ENCODE data around the gene ZNF17.
A peak's percentile ranks its signal among the peaks of the same experiment; 100 is the strongest.
"Not testable (repeated sequence)": the region's sequence is repeated elsewhere in the genome, so short reads cannot be mapped to it uniquely, and the experiment has no call there.

Gene ZNF17

GRCh38 chr19:57410877-57411671 is at the start of gene ZNF17:
TSS of gene ZNF17 (plus strand) at chr19:57411161. CDS start at chr19:57413616, 2,455 bp downstream.
- peak; percentile 83 for DNase-seq (ENCODE audit: low read depth)

- no peak for DNase-seq (ENCODE audit: low read depth)
Observed at GRCh38 chr19:57362419-57362818, 48.5 kb upstream of the ZNF17 start.

DNA sequence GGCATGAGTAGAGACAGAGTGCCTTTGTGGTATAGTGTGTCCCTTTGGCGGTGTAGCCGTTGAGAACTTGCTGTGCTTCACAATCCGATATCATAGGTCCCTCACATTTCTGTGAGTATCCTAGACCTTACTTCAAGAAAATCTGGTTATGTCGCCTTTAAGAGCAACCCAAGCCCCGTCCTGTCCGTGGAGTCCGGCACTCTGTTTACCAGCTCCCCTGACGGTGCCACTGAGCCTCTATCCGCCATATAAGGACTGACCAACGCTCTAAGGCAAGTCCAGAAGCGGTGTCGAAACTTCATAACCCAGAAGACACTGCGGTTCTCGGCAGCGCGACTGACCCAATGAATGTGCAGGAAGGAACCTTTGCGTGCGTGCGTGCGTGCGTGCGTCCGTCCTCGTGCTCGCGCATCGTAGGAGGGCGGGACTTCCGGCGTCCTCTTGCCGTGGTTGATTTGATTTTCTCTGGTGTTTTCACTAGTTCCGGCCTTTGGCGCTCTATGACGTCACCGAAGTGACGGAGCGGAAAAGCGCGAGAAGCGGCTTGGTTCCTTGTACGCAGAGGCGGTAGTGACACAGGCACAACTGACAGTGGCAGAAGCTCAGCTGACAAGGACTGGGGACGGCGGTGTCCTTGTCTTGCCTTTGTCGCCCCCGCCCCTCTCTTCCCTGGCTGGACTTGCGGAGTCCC is 47.8 kb upstream of the ZNF17 start, which contains the start of the genes TRAPPC2B and ZNF547:
TSS of gene TRAPPC2B (plus strand) at position 555 of the 691 bp plus-strand sequence. CDS start 1,283 bp downstream, outside the sequence.
TSS of gene ZNF547 (plus strand) at position 555 of the 691 bp plus-strand sequence. CDS start 5,005 bp downstream, outside the sequence.
- peak; percentile 95 for DNase-seq (ENCODE audit: low read depth)

DNA sequence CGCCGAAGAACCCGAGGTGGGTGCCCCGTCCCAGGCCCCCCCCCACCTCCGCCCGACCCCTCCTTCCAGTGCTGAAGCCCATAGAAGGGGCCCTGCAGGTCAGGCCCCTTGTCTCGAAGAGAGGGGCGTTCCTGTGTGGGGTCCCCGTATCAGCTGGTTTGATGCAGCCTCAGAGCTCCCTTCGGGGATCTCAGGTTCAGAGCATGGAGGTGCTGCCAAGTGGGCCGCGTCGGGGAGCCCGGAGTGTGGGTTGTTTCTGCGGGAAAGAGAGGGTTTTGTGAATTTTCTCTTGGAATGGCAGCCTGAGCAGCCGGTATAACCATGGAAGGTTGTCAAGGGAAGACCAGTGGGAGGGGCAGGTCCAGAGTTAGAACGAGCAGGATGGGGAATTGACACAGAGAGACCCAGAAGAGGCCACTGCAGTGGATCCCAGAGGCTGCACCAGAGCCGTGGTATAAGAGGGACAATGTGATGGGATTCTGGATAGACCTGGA is 47.2 kb upstream of the ZNF17 start:
- DNase-seq (ENCODE audit: low read depth): no peak

DNA sequence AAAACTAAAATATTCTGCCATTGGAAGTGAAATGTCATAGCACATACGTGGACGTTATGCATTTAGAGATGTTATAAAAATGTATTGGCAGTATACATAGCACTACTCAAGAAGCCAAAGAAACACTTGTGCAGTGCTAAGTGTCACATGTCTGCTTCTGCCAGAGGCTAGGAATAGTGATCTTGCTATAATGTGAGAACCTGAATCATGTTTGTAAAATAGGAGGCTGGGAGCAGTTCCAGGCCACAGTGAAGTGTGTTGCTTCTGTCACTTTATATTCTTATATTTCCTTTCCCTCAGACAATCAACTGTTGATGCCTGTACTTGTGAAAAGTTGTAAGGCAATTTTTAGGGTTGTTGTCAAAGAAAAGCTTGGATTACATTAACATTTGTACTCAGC is 44.2 kb upstream of the ZNF17 start:
- no peak for DNase-seq (ENCODE audit: low read depth)

GRCh38 chr19:57374179-57374578 is 36.8 kb upstream of the ZNF17 start:
- DNase-seq (ENCODE audit: low read depth): no peak

DNA sequence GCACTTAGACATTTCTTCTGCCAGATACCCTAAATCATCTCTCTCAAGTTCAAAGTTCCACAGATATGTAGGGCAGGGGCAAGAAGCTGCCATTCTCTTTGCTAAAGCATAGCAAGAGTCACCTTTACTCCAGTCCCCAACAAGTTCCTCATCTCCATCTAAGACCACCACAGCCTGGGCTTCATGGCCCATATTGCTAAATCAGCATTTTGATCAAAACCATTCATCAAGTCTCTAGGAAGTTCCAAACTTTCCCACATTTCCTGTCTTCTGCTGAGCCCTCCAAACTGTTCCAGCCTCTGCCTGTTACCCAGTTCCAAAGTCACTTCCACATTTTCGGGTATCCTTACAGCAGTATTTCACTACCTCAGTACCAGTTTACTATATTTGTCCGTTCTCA is 36.3 kb upstream of the ZNF17 start:
- DNase-seq (ENCODE audit: low read depth): not testable (repeated sequence)

GRCh38 chr19:57376151-57376550 is 34.8 kb upstream of the ZNF17 start:
- DNase-seq (ENCODE audit: low read depth): no peak

DNA sequence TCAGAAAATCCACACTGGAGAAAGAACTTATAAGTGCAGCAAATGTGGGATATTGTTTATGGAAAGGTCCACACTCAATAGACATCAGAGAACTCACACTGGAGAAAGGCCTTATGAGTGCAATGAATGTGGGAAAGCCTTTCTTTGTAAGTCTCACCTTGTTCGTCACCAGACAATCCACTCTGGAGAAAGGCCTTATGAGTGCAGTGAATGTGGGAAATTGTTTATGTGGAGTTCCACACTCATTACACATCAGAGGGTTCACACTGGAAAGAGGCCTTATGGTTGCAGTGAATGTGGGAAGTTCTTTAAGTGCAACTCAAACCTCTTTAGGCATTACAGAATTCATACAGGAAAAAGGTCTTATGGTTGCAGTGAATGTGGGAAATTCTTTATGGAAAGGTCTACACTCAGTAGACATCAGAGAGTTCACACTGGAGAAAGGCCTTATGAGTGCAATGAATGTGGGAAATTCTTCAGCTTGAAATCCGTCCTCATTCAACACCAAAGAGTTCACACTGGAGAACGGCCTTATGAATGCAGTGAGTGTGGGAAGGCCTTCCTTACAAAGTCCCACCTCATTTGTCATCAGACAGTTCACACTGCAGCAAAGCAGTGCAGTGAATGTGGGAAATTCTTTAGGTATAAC is 33.3 kb upstream of the ZNF17 start:
- DNase-seq (ENCODE audit: low read depth): no peak

DNA sequence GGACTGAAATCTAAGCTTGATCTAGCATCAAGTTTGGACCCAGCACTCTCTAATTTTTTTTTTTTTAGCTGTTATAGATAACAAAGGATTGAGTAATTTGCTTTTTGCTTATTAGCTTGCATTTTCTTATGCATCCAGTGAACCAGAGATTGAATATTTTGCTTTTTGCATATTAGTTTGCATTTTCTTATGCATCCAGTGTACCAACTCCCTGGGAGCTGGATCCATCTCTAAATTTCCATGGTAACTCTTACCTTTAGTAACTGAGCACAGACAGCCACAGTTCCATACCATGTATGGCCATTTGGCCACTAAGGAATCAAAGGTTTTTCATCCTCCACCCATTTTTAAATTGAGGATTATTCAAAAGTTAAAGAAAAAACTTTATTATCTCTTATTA is 30.0 kb upstream of the ZNF17 start:
- no peak for DNase-seq (ENCODE audit: low read depth)

- no peak for DNase-seq (ENCODE audit: low read depth)
Observed at GRCh38 chr19:57382806-57383488, 28.0 kb upstream of the ZNF17 start.

DNA sequence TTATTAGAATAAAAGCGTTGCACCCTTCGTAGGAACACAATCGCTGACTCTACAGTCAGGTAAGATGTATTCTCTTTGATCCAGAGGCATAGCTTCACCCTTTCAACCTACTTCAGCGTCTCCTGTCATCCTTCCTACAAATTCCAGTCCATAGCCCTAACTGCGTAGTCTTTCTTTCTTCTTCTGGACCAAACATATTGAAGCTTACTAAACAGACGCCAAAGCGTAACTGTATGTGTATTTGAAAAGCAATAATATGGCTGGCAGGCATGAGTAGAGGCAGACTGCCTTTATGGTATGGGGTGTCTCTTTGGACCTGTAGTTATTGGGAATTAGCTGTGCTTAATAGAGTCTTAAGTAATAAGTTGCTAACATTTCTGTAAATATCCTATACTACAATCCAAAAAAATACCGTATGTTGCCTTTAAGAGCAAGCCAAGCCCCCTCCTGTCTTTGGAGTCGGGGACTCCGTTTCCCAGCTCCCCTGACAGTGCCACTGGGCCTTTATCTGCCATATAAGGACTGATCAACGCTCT is 21.7 kb upstream of the ZNF17 start:
- no peak for DNase-seq (ENCODE audit: low read depth)

DNA sequence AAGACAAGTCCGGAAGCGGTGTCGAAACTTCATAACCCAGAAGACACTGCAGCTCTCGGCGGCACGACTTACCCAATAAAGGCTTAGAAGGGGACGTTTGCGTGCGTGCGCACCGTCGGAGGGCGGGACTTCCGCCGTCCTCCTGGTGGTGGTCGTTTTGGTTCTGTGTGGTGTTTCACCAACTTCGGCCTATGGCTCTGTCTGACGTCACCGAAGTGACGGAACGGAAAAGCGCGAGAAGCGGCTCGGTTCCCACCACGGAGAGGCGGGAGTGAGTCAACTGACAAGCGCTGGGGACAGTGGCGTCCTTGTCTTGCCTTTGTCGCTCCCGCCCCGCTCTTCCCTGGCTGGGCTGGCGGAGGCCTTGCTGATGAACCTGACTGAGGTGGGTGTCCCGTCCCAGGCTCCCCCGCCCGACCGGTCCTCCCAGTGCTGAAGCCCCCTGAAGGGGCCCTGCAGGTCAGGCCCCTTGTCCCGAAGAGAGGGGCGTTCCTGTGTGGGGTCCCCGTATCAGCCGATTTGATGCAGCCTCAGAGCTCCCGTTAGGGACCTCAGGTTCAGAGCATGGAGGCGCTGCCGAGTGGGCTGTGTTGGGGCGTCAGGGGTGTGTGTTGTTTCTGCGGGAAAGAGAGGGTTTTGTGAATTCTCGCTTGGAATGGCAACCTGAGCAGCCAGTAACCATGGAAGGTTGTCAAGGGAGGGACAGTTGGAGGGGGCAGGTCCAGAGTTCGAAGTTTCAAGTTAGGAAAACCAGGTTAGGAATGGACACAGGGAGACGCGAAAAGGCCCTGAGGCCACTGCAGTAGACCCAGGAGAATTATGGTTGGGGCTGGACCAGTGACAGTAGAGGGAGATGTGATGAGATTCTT is 21.0 kb upstream of the ZNF17 start, which contains the start of gene ZNF548:
TSS of gene ZNF548 (plus strand) at position 125 of the 869 bp plus-strand sequence. CDS start at position 371, 246 bp downstream.
- peak; percentile 96 for DNase-seq (ENCODE audit: low read depth)

GRCh38 chr19:57395710-57396109 is 15.3 kb upstream of the ZNF17 start:
- DNase-seq (ENCODE audit: low read depth): no peak

DNA sequence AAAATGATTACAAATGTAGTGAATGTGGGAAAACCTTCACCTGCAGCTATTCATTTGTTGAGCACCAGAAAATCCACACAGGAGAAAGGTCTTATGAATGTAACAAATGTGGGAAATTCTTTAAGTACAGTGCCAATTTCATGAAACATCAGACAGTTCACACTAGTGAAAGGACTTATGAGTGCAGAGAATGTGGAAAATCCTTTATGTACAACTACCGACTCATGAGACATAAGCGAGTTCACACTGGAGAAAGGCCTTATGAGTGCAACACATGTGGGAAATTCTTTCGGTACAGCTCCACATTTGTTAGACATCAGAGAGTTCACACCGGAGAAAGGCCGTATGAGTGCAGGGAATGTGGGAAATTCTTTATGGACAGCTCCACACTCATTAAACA is 12.1 kb upstream of the ZNF17 start:
- no peak for DNase-seq (ENCODE audit: low read depth)

DNA sequence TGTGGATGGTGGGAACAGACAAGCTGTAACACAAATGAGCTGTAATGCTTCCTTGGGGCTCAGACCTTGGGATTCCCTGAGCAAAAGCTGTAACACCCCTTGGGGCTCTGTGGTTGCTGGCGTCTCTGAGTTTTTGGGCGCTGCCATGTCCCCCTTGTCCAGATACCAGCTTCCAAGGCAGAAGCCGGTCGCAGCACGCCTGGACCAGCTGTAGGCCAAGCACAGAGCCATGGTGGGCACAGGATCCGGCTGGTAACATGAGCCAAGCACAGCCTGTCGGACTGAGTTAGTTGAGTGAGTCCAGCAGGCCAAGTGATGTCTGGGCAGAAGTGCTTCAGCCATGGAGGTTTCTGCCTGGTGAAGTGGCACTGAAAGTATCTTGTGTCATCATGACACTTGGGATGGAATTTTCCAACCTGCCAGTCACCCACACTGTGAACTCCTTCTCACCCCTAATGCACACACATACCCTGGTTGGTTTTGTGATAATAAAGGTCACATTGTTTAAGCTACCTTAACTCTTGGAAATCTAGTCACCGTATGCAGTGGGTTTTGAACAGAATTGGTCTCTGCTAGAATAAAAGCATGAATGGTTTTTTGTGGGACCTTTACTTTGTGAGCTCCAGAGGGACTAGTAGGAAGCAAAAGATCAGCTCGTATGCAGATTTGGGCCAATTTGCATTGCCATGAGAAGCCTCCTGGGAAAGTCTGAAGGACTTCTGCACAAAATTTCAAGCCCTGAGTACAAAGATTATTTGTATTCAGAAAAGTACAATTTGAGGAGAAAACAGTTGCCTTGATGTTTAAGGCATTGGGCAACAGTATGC is 7.0 kb upstream of the ZNF17 start:
- no peak for DNase-seq (ENCODE audit: low read depth)

DNA sequence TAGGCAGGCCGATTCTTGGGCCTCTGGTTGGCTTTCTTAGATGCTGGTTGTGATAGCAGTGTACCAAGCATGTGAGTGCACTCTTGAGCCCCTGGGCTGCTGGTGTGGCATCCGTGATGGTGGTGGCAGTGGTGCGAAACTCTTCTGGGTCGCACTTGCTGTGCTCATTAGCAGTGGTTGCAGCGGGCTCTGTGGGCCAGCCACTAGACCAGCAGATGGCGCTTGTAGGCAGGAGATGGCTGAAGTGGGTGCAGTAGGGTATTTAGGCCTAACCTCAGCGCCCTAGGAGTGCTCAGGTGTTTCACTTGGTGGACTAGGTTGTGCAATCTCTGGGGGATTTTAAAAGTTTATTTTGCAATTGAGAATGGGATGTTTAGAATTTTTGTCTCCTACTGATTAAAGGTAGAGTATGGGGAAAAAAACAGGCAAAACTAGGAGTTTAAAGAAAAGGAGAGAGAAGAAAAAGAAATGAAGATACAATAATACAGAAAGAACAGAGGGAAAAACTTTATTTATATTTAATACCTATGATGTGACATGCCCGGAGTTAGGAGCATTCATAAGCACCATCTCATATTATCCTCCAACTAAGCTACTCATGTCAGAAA is 4.3 kb upstream of the ZNF17 start:
- DNase-seq (ENCODE audit: low read depth): peak; percentile 55

DNA sequence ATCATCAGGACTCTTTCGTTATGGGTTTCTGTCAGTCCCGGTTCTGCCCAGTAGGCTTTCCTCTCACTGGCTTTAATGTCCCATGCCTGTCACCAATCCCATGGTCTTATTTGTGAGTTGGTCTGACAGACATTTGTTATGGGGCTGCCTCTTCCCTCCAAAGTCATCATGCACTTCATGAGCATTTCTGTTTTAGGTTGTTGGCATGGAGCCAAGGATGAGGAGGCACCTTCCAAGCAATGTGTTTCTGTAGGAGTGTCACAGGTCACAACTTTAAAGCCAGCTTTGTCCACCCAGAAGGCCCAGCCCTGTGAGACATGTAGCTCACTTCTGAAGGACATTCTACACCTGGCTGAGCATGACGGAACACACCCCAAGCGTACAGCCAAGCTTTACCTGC is 8.5 kb downstream of the ZNF17 start:
- DNase-seq (ENCODE audit: low read depth): no peak

DNA sequence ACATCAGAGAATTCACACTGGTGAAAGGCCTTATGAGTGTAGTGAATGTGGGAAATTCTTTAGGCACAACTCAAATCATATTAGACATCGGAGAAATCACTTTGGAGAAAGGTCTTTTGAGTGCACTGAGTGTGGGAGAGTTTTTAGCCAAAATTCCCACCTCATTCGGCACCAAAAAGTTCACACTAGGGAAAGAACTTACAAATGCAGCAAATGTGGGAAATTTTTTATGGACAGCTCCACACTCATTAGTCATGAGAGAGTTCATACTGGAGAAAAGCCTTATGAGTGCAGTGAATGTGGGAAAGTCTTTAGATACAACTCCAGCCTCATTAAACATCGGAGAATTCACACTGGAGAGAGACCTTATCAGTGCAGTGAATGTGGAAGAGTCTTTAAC is 10.1 kb downstream of the ZNF17 start:
- DNase-seq (ENCODE audit: low read depth): no peak

Measured in stimulated activated CD8-positive, alpha-beta memory T cell treated with anti-CD3 and anti-CD28 coated beads, Interleukin-15, amount 100 ng/mL, for 1 hour (primary cell).